Panc1 (cell line): Measurements from ENCODE around the gene RIOK1.
"Not testable (repeated sequence)": the region's sequence is repeated elsewhere in the genome, so short reads cannot be mapped to it uniquely, and the experiment has no call there.

Experiments
- POLR2AphosphoS5 ChIP-seq: IDR thresholded peaks from 2 replicates; pipeline ENCODE4 v1.6.1; 2012; ENCODE audit warnings: mild to moderate bottlenecking, low read depth, low read length, moderate library complexity
- SIN3A ChIP-seq: IDR thresholded peaks from 2 replicates; pipeline ENCODE4 v1.6.1; 2012; ENCODE audit warnings: low read depth, mild to moderate bottlenecking, low read length, moderate library complexity, borderline replicate concordance; ENCODE audit not compliant: insufficient read depth
- TF ChIP-seq, protein P1 (sequence below): fragments of 450-650 bp; IDR thresholded peaks from 2 replicates; pipeline ENCODE4 v1.5.1; 2017; ENCODE audit warnings: mild to moderate bottlenecking

DNA sequence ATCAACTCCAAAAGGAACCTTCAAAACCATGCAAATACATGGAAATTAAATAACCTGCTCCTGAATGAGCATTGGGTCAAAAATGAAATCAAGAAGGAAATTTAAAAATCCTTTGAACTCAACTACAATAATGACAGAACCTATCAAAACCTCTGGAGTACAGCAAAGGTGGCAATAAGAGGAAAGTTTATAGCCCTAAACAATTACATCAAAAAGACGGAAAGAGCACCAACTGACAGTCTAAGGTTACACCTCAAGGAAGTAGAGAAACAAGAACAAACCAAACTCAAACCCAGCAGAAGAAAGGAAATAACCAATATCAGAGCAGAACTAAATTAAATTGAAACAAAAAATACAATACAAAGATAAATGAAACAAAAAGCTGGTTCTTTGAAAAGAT is 39.0 kb upstream of the RIOK1 start:
- TF ChIP-seq, protein P1, sequence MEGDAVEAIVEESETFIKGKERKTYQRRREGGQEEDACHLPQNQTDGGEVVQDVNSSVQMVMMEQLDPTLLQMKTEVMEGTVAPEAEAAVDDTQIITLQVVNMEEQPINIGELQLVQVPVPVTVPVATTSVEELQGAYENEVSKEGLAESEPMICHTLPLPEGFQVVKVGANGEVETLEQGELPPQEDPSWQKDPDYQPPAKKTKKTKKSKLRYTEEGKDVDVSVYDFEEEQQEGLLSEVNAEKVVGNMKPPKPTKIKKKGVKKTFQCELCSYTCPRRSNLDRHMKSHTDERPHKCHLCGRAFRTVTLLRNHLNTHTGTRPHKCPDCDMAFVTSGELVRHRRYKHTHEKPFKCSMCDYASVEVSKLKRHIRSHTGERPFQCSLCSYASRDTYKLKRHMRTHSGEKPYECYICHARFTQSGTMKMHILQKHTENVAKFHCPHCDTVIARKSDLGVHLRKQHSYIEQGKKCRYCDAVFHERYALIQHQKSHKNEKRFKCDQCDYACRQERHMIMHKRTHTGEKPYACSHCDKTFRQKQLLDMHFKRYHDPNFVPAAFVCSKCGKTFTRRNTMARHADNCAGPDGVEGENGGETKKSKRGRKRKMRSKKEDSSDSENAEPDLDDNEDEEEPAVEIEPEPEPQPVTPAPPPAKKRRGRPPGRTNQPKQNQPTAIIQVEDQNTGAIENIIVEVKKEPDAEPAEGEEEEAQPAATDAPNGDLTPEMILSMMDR, result not testable (repeated sequence)
- not testable (repeated sequence) for TF ChIP-seq POLR2AphosphoS5, SIN3A
